Measurements from ENCODE around the gene RPS25.
"Not testable (repeated sequence)": the region's sequence is repeated elsewhere in the genome, so short reads cannot be mapped to it uniquely, and the experiment has no call there.

The RPS25 gene

DNA sequence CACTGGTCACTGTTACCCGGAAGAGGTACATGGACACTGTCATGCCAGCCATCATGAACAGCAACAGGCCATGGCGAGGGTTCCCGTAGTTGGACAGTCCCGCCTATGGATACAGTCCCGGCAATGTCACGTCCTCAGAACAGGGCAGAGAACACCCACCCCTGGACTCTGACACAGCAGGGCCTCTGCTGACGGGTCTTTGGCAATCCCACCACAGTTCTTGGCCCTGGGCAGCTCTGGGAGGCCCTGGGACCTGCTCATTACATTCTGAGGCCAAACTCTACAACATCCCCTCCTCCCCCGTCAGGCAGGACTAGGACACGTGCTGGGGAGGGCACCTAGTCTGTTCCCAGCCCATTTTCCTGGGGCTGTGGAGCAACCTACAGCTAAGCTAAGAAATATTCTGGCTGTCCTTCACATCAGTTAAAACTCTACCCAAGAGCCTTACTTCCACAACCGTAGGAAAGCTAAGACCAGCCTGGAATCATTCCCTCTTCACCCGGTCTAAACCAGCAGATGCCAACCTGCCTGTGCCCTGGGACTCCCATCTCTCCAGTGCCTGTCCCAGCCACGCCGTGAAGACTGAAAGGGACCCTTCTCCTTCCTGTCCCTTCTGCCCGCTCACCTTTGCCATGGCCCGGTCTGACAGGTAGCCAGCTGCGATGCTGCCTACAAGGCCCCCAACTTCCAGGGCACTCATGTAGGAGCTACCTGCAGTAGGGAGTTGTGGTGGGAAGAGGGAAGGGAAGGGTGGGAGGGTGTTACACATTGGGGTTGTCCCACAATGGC is 8.0 kb upstream of the RPS25 start:
- no peaks in the 10 kb centered on the region for H3K9me3 ChIP-seq (ENCODE audit: low read length)
- no peak overlapping the region for H3K4me3 ChIP-seq (ENCODE audit: low read depth in 1 of 2, low read length in 2 of 2)
- H3K4me1 ChIP-seq (ENCODE audit: insufficient read depth, low read length), result peaks cover 19% of the 10 kb centered on the region
- no peak overlapping the region for H3K9ac ChIP-seq (ENCODE audit: low read length)
- H3K27ac ChIP-seq (ENCODE audit: low read depth, low read length), result no peak overlapping the region
- H3K36me3 ChIP-seq (ENCODE audit: insufficient read depth, low read length), result peaks cover 52% of the 10 kb centered on the region
- H3K27me3 ChIP-seq (ENCODE audit: control insufficient read depth in 1 of 2, insufficient read depth in 2 of 2, low read length in 2 of 2), result no peaks in the 10 kb centered on the region

- no peak overlapping the region for H3K4me3 ChIP-seq (ENCODE audit: low read depth in 1 of 2, low read length in 2 of 2)
- no peaks in the 10 kb centered on the region for H3K27me3 ChIP-seq (ENCODE audit: control insufficient read depth in 1 of 2, insufficient read depth in 2 of 2, low read length in 2 of 2)
- H3K9ac ChIP-seq (ENCODE audit: low read length), result no peak overlapping the region
- no peak overlapping the region for H3K27ac ChIP-seq (ENCODE audit: low read depth, low read length)
- peaks cover 19% of the 10 kb centered on the region for H3K4me1 ChIP-seq (ENCODE audit: insufficient read depth, low read length)
- H3K9me3 ChIP-seq (ENCODE audit: low read length), result no peaks in the 10 kb centered on the region
- peaks cover 53% of the 10 kb centered on the region for H3K36me3 ChIP-seq (ENCODE audit: insufficient read depth, low read length)
These were observed 7.4 kb upstream of the RPS25 start for GRCh38 chr11:119025541-119025940.

GRCh38 chr11:119025099-119025473 is 6.9 kb upstream of the RPS25 start:
- Histone ChIP-seq H3K36me3 (ENCODE audit: insufficient read depth, low read length) (peaks cover 53% of the 10 kb centered on the region), H3K4me1 (ENCODE audit: insufficient read depth, low read length) (peaks cover 22% of the 10 kb centered on the region), H3K27ac (ENCODE audit: low read depth, low read length) (no peak overlapping the region), H3K27me3 (ENCODE audit: control insufficient read depth in 1 of 2, insufficient read depth in 2 of 2, low read length in 2 of 2) (no peaks in the 10 kb centered on the region), H3K9ac (ENCODE audit: low read length) (no peak overlapping the region), H3K4me3 (ENCODE audit: low read depth in 1 of 2, low read length in 2 of 2) (no peak overlapping the region), H3K9me3 (ENCODE audit: low read length) (no peaks in the 10 kb centered on the region)

DNA sequence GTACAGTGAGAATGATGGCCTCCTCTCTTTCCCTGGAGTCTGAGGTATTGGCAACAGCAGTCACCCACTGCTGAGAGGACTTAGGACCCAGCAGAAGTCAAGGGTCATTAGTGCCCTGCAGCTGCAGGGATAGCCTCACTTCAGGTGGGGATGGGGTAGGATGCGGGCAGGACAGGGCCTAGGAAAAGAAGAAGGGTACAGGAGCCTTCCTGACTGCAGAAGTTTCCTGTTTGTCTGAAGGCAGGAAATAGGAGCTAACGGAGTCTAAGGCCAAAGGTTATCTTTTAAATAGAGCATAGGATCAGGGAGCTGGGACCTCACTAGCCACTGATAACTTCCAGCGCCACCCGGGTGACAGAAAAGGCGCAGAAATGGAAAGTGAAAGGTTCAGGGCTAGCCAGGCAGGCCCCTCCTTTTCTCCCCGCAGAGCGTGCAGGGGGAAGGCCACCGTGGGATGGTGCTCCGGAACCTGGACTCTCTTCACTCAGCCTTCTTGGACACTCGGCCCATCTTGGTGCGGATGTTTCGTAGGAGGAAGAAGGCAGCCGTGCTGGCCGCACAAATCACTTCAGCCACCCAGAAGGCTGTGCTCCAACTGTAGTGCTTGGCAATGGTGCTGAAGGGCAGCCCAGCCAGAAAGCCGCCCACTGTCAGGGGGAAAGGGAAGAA is 6.4 kb upstream of the RPS25 start:
- H3K4me1 ChIP-seq (ENCODE audit: insufficient read depth, low read length), result peaks cover 22% of the 10 kb centered on the region
- H3K27ac ChIP-seq (ENCODE audit: low read depth, low read length), result no peak overlapping the region
- H3K9ac ChIP-seq (ENCODE audit: low read length), result no peak overlapping the region
- peaks cover 53% of the 10 kb centered on the region for H3K36me3 ChIP-seq (ENCODE audit: insufficient read depth, low read length)
- H3K27me3 ChIP-seq (ENCODE audit: control insufficient read depth in 1 of 2, insufficient read depth in 2 of 2, low read length in 2 of 2), result no peaks in the 10 kb centered on the region
- no peaks in the 10 kb centered on the region for H3K9me3 ChIP-seq (ENCODE audit: low read length)
- no peak overlapping the region for H3K4me3 ChIP-seq (ENCODE audit: low read depth in 1 of 2, low read length in 2 of 2)

GRCh38 chr11:119023741-119024140 is 5.6 kb upstream of the RPS25 start:
- no peaks in the 10 kb centered on the region for H3K27me3 ChIP-seq (ENCODE audit: control insufficient read depth in 1 of 2, insufficient read depth in 2 of 2, low read length in 2 of 2)
- H3K9ac ChIP-seq (ENCODE audit: low read length), result no peak overlapping the region
- H3K4me3 ChIP-seq (ENCODE audit: low read depth in 1 of 2, low read length in 2 of 2), result no peak overlapping the region
- no peak overlapping the region for H3K27ac ChIP-seq (ENCODE audit: low read depth, low read length)
- H3K36me3 ChIP-seq (ENCODE audit: insufficient read depth, low read length), result peaks cover 53% of the 10 kb centered on the region
- no peaks in the 10 kb centered on the region for H3K9me3 ChIP-seq (ENCODE audit: low read length)
- peaks cover 18% of the 10 kb centered on the region for H3K4me1 ChIP-seq (ENCODE audit: insufficient read depth, low read length)

GRCh38 chr11:119021631-119022030 is 3.5 kb upstream of the RPS25 start:
- H3K9ac ChIP-seq (ENCODE audit: low read length), result no peak overlapping the region
- H3K4me3 ChIP-seq (ENCODE audit: low read depth in 1 of 2, low read length in 2 of 2), result no peak overlapping the region
- H3K4me1 ChIP-seq (ENCODE audit: insufficient read depth, low read length), result peaks cover 28% of the 10 kb centered on the region
- peaks cover 48% of the 10 kb centered on the region for H3K36me3 ChIP-seq (ENCODE audit: insufficient read depth, low read length)
- H3K27me3 ChIP-seq (ENCODE audit: control insufficient read depth in 1 of 2, insufficient read depth in 2 of 2, low read length in 2 of 2), result no peaks in the 10 kb centered on the region
- H3K9me3 ChIP-seq (ENCODE audit: low read length), result no peaks in the 10 kb centered on the region
- H3K27ac ChIP-seq (ENCODE audit: low read depth, low read length), result no peak overlapping the region

- peak overlapping the region in 1 of 2 donors; percentile 99 for H3K4me3 ChIP-seq (ENCODE audit: low read depth in 1 of 2, low read length in 2 of 2)
- H3K36me3 ChIP-seq (ENCODE audit: insufficient read depth, low read length), result peaks cover 59% of the 10 kb centered on the region
- H3K27me3 ChIP-seq (ENCODE audit: control insufficient read depth in 1 of 2, insufficient read depth in 2 of 2, low read length in 2 of 2), result no peaks in the 10 kb centered on the region
- peaks cover 37% of the 10 kb centered on the region for H3K4me1 ChIP-seq (ENCODE audit: insufficient read depth, low read length)
- H3K27ac ChIP-seq (ENCODE audit: low read depth, low read length), result no peak overlapping the region
- peak overlapping the region; percentile 79 for H3K9ac ChIP-seq (ENCODE audit: low read length)
- H3K9me3 ChIP-seq (ENCODE audit: low read length), result no peaks in the 10 kb centered on the region
These were observed 1.9 kb upstream of the RPS25 start for GRCh38 chr11:119019996-119020395.

DNA sequence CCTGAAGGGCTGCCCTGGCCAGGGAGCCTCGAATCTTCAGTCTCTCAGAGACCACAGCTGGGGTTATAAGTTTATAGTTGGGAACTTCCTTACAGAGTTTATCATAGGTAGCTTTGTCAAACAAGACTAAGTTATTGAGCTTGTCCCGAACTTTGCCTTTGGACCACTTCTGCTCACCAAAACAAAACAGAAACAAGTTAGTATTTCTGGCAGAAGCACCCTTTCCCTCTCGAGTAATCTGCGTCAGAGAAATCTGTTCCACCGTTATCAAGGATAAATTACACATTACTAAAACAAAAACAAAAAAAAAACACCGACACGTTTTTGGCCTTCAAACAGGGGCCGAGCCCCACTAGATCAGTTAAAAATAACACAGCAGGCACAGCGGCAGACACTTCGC is 766 bp downstream of the RPS25 start:
- H3K27me3 ChIP-seq (ENCODE audit: control insufficient read depth in 1 of 2, insufficient read depth in 2 of 2, low read length in 2 of 2); H3K9me3 ChIP-seq (ENCODE audit: low read length): not testable (repeated sequence)
- Histone ChIP-seq H3K4me1 (ENCODE audit: insufficient read depth, low read length) (peaks cover 37% of the 10 kb centered on the region), H3K27ac (ENCODE audit: low read depth, low read length) (peak overlapping the region; percentile 87), H3K36me3 (ENCODE audit: insufficient read depth, low read length) (peaks cover 57% of the 10 kb centered on the region), H3K4me3 (ENCODE audit: low read depth in 1 of 2, low read length in 2 of 2) (peak overlapping the region; percentile 89 to 99), H3K9ac (ENCODE audit: low read length) (peak overlapping the region; percentile 100)

DNA sequence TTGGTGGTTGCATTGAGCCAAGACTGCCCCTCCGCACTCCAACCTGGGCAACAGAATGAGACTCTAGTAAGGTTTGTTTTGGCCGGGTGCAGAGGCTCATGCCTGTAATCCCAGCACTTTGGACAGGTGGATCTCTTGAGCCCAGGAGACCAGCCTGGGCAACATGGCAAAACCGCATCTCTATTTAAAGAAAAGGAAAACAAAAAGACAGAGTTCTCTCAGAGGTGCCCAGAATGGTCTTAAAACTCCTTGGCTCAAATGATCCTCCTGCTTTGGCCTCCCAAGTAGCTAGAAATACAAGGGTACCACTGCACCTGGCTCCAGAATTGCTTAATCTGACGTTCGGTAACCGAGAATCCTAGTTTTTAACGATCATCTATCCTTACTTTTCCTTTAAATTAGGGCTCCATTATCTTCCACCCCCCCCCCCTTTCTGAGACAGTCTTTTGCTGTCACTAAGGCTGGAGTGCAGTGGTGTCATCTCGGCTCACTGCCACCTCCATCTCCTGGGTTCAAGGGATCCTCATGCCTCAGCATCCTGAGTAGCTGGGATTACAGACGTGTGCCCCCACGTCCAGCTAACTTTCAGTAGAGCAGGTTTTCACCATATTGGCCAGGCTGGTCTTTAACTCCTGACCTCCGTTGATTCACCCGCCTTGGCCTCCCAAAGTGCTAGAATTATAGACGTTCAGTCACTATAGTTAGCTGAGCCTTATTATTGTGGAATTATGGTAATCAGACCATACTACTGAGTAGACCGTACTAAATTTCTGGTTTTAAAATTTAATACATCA is 1.7 kb downstream of the RPS25 start:
- H3K4me3 ChIP-seq (ENCODE audit: low read depth in 1 of 2, low read length in 2 of 2), result no peak overlapping the region

DNA sequence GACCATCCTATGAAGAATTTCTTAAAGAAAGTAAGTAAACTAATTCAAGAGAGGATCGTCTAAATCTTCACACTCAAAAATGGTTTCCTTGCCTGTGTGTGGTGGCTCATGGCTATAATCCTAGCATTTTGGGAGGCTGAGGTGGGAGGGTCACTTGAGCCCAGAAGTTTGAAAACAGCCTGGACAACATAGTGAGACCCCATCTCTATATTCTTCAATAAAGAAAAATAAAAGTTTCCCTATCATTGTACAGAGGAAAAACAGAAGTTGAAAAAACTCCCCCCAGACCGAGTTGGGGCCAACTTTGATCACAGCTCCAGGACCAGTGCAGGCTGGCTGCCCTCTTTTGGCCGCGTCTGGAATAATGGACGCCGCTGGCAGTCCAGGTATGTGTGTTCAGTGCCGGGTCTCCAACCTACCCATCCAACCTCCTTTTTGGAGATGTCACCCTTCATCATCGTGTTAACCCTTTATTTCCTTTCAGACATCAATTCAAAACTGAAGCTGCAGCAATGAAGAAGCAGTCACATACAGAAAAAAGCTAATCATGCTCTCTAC is 3.0 kb downstream of the RPS25 start:
- no peaks in the 10 kb centered on the region for H3K9me3 ChIP-seq (ENCODE audit: low read length)
- H3K9ac ChIP-seq (ENCODE audit: low read length), result no peak overlapping the region
- H3K4me3 ChIP-seq (ENCODE audit: low read depth in 1 of 2, low read length in 2 of 2), result no peak overlapping the region
- H3K4me1 ChIP-seq (ENCODE audit: insufficient read depth, low read length), result peaks cover 28% of the 10 kb centered on the region
- no peak overlapping the region for H3K27ac ChIP-seq (ENCODE audit: low read depth, low read length)
- H3K36me3 ChIP-seq (ENCODE audit: insufficient read depth, low read length), result peaks cover 66% of the 10 kb centered on the region
- H3K27me3 ChIP-seq (ENCODE audit: control insufficient read depth in 1 of 2, insufficient read depth in 2 of 2, low read length in 2 of 2), result no peaks in the 10 kb centered on the region

More for the DNA sequence above, 1.7 kb downstream of the RPS25 start:
- Histone ChIP-seq H3K4me1 (ENCODE audit: insufficient read depth, low read length) (peaks cover 34% of the 10 kb centered on the region), H3K27me3 (ENCODE audit: control insufficient read depth in 1 of 2, insufficient read depth in 2 of 2, low read length in 2 of 2) (no peaks in the 10 kb centered on the region), H3K27ac (ENCODE audit: low read depth, low read length) (no peak overlapping the region), H3K9ac (ENCODE audit: low read length) (peak overlapping the region; percentile 100), H3K9me3 (ENCODE audit: low read length) (no peaks in the 10 kb centered on the region), H3K36me3 (ENCODE audit: insufficient read depth, low read length) (peaks cover 57% of the 10 kb centered on the region)

- peaks cover 74% of the 10 kb centered on the region for H3K36me3 ChIP-seq (ENCODE audit: insufficient read depth, low read length)
These were observed 3.8 kb downstream of the RPS25 start for GRCh38 chr11:119014209-119014924.

More at GRCh38 chr11:119014209-119014924, 3.8 kb downstream of the RPS25 start:
- peaks cover 20% of the 10 kb centered on the region for H3K4me1 ChIP-seq (ENCODE audit: insufficient read depth, low read length)
- H3K4me3 ChIP-seq (ENCODE audit: low read depth in 1 of 2, low read length in 2 of 2), result no peak overlapping the region
- no peak overlapping the region for H3K27ac ChIP-seq (ENCODE audit: low read depth, low read length)
- no peak overlapping the region for H3K9ac ChIP-seq (ENCODE audit: low read length)
- H3K27me3 ChIP-seq (ENCODE audit: control insufficient read depth in 1 of 2, insufficient read depth in 2 of 2, low read length in 2 of 2), result no peaks in the 10 kb centered on the region
- H3K9me3 ChIP-seq (ENCODE audit: low read length), result no peaks in the 10 kb centered on the region
